Dedifferentiated amniotic fluid mesenchymal stem cell (primary cell): ENCODE results near the gene ERGIC1.

Experiments
- DNase-seq: peaks from one replicate; pipeline ENCODE4 v3.0.0-alpha.2; 2016; ENCODE audit errors: extremely low spot score

The ERGIC1 gene

DNA sequence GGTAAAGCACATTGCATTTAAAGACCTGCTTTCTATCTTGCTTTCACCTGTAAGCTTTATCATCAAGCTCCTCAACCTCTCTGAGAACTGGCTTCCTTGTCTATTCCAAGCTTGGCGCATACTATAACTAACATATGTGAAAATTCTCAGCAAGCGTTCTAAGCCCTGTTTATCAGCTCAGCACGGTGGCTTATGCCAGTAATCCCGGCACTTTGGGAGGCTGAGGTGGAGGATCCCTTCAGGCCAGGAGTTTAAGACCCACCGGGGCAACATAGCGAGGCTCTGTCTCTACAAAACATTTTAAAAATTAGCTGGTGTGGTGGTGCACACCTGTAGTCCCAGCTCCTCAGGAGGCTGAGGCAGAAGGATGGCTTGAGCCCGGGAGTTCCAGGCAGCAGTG lies 147.9 kb downstream of the ERGIC1 start:
- DNase-seq = no peak

DNA sequence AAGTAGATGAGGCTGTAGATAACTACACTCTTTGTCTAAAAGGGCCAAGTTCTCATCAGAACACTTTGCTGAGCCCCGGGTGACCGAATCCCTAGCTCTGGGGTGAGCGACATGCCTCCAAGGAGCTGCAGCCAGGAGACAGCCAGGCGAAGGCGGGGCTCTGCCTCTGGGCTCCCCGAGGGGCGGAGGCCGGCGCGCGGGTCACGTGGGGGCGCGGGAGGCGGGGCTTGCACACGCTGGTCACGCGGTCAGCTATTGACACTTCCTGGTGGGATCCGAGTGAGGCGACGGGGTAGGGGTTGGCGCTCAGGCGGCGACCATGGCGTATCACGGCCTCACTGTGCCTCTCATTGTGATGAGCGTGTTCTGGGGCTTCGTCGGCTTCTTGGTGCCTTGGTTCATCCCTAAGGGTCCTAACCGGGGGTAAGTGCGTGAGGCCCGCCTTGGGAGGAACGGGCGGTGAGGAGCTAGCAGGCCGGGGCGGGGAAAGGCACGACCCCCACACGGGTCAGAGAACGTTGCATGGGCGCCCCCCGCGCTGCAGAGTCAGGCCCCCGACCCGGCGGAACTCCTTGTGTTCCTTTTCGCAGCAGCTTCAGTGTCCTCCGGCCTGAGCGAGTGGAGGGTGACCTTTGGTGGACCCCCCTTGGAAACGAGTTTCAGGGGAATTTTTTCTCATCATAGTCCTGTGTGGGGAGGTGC lies 149.6 kb downstream of the ERGIC1 start, which contains the start of gene ATP6V0E1:
ATP6V0E1 (plus strand) TSS at position 230 of the 702 bp plus-strand sequence; CDS start at position 320, 90 bp downstream.
- DNase-seq = peak; percentile 89

DNA sequence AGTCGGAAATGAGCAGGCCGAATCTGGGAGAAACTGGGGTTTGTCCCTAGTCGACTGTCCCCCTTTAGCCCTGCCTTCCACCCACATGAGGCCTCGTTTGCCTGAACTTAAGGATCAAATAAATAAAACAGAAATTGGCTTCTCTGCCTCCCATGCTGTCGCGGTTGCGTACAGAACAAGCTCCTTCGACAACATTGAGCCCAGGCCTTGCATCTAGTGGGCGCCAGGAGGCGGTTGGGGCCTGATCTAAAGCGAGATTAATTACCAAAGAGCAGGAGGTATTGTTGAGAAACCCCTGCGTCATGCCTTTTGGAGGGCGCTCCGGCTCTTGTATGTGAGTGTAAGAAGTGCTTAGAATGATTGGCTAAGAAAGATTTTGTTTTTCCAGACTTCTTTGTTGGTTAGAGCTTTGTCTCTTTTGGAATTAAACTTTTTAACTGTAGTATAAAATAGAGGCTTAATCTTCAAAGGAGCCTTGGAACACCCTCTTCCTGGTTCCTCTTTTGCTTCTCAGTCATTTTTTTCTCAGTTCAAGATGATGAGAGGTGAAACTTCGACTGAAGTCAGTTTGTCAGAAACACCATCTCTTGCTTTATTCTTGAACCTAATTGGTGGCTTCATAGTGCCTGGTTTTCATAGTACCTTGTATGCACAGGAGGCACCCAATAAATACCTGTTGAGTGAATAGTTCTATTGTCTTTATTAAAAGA lies 150.3 kb downstream of the ERGIC1 start:
- peak; percentile 84 for DNase-seq

DNA sequence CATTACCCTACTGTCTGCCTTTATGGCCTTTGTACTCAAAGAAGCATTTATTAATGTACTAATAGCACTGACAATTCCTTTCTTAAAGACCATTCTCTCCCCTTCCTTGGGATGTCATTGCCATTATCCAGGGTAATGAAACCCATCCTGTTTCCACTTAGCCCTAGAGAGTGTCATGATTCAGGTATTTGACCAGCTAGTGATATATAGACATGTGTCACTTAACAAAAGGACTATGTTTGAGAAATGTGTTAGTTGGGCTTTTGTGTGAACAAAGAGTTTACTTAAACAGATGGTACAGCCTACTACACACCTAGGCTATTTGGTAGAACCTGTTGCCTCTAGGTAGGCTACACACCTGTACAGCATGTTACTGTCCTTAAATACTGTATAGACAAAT lies 151.5 kb downstream of the ERGIC1 start:
- DNase-seq = no peak

DNA sequence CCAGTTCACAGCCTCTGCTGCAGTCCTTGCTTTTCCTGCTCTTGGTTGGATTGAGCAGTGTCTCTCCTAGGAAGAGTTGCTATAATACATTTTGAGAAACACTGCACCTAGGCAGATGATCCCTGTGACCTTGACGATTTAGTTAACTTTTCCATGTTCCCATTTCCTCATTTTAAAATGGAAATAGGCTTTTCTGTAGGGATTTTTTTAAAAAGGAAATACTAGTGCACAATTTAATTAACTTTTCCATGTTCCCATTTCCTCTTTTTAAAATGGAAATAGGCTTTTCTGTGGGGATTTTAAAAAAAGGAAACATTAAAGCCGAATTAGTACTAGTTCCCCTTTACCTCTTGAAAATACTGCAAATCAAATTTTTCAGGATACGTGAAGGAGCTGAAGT lies 154.2 kb downstream of the ERGIC1 start:
- no peak for DNase-seq

DNA sequence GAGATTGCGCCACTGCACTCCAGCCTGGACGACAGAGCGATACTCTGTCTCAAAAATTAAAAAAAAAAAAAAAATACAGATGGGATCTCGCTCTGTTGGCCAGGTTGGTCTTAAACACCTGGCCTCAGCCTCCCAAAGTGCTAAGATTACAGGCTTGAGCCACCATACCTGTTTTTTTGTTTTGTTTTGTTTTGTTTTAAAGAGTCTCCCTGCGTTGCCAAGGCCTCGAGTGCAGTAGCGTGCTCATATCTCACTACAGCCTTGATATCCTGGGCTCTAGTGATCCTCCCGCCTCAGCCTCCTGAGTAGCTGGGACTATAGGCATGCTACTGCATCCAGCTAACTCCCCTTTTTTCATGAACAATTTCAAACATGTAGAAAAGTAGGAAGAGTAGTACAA lies 156.7 kb downstream of the ERGIC1 start:
- no peak for DNase-seq

DNA sequence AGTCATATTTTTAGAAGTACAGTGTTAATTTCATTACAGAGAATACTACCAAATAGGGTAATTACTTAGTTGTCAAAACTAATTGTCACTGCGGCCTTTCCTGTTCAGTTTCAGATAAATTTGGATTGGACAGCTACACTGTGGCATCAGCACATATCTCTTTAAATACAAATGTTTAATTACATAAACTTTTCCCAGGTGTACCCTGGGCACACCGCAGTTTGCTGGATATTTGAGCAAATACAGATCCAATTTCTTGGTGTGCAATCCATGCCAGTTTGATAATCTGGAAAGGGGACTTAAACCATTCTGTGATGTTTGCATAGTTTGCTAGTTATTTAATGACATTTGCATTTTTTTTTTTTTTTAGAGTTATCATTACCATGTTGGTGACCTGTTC lies 160.4 kb downstream of the ERGIC1 start:
- DNase-seq = no peak

DNA sequence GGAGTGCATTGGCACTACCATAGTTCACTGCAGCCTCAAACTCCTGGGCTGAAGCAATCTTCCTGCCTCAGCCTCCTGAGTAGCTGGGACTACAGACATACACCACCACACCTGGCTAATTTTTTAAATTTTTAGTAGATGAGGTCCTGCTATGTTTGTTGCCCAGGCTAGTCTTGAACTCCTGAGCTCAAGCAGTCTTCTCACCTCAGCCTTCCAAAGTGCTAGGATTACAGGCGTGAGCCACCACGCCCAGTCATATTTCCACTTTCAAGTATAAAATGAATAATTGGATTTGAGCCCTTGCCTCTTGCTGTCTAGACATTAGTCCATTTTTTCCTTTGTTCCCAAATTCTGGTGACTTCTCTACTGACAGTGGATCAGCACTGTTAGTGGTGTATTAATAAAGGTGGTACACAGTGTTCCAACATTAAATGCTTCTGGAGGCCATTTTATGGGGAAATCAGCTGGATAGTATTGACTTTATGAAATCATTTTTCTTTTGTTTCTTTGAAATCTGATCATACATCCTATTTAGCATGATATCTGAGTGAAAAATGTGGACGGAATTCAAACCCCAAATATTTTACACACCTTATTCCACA lies 165.4 kb downstream of the ERGIC1 start:
- DNase-seq = no peak

DNA sequence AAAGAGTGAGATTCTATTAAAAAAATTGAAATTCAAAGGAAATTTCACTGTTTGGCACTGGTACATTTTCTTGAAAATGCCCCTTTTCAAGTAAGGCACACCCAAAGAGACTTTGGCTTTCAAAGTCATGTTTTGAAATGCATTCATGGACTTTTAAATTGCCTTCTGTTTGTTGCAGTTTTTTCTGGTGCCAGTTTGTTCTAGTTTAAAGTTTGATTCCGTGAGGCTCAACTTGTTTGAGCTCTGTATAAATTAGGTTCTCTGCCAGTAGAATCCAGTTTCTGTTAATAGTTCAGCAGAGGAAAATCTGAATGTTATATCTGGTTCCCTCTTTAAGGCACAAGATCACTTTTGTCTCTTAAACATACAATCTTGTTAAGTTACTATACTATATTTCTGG lies 165.9 kb downstream of the ERGIC1 start:
- DNase-seq = no peak

DNA sequence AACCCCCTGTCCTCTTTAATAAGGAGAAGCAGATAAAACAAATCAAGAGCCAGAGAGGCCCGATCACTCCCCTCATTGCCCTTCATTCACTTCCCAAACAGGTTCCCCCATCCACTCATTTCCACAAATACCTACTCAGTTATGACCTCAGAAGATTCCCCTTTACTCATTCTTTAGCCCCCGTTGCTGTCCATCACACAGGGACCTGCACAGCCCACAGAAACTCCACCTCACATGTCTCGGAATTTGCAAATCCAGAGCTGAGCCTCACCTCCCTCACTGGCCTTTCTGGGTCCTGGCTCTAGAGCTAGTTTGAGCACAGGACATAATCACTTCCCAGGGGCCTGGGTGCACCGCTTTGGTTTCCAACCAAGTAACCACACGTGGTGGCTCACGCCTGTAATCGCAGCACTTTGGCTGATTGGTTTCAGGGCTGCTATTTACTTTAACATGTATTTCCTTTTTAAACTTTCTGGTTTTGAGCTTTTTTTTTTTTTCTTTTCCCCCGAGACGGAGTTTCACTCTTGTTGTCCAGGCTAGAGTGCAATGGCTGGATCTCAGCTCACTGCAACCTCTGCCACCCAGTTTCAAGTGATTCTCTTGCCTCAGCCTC lies 167.3 kb downstream of the ERGIC1 start:
- no peak for DNase-seq
